ENCODE data around the gene PGM5.
"Not testable (repeated sequence)": the region's sequence is repeated elsewhere in the genome, so short reads cannot be mapped to it uniquely, and the experiment has no call there.

The PGM5 gene

GRCh38 chr9:68383894-68384293 is 27.5 kb downstream of the PGM5 start:
- DNase-seq = not testable (repeated sequence)

- not testable (repeated sequence) for DNase-seq
These were observed 33.1 kb downstream of the PGM5 start for GRCh38 chr9:68389558-68389957.

- not testable (repeated sequence) for DNase-seq
These were observed 34.3 kb downstream of the PGM5 start for GRCh38 chr9:68390737-68391136.

GRCh38 chr9:68396411-68397094 is 40.1 kb downstream of the PGM5 start:
- not testable (repeated sequence) for DNase-seq

GRCh38 chr9:68397095-68397423 is 40.6 kb downstream of the PGM5 start:
- DNase-seq = not testable (repeated sequence)

GRCh38 chr9:68397796-68398195 is 41.4 kb downstream of the PGM5 start:
- not testable (repeated sequence) for DNase-seq

- DNase-seq = not testable (repeated sequence)
These were observed 41.9 kb downstream of the PGM5 start for GRCh38 chr9:68398324-68398723.

- not testable (repeated sequence) for DNase-seq
These were observed 48.2 kb downstream of the PGM5 start for GRCh38 chr9:68404421-68405185.

GRCh38 chr9:68411865-68412264 is 55.5 kb downstream of the PGM5 start:
- DNase-seq = not testable (repeated sequence)

GRCh38 chr9:68412754-68413153 is 56.3 kb downstream of the PGM5 start:
- DNase-seq = not testable (repeated sequence)

- DNase-seq = not testable (repeated sequence)
These were observed 58.7 kb downstream of the PGM5 start for GRCh38 chr9:68415065-68415464.

GRCh38 chr9:68416936-68417564 is 60.6 kb downstream of the PGM5 start:
- no peak for DNase-seq

GRCh38 chr9:68417762-68418161 is 61.4 kb downstream of the PGM5 start:
- no peak for DNase-seq

- no peak for DNase-seq
These were observed 61.9 kb downstream of the PGM5 start for GRCh38 chr9:68418259-68418845.

GRCh38 chr9:68419901-68420300 is 63.5 kb downstream of the PGM5 start:
- no peak for DNase-seq

- no peak for DNase-seq
These were observed 70.3 kb downstream of the PGM5 start for GRCh38 chr9:68426755-68427154.

- DNase-seq = no peak
These were observed 71.0 kb downstream of the PGM5 start for GRCh38 chr9:68427216-68427977.

- DNase-seq = no peak
These were observed 72.1 kb downstream of the PGM5 start for GRCh38 chr9:68428481-68428880.

GRCh38 chr9:68429631-68430030 is 73.2 kb downstream of the PGM5 start:
- no peak for DNase-seq

GRCh38 chr9:68431307-68431706 is 74.9 kb downstream of the PGM5 start:
- DNase-seq = no peak

GRCh38 chr9:68433531-68434110 is 77.2 kb downstream of the PGM5 start:
- DNase-seq = no peak

- no peak for DNase-seq
These were observed 81.4 kb downstream of the PGM5 start for GRCh38 chr9:68437785-68438184.
